Activated gamma-delta T cell (primary cell): ENCODE results near the gene MAST1.
"Not testable (repeated sequence)": the region's sequence is repeated elsewhere in the genome, so short reads cannot be mapped to it uniquely, and the experiment has no call there.

Experiments used
- DNase-seq: peaks from one replicate; lab custom pipeline; 2025; lab: John Stamatoyannopoulos, UW
- total RNA-seq, 2 donors: gene quantifications; one replicate each; lab custom pipeline; 2026; lab: John Stamatoyannopoulos, UW

Gene MAST1
- 0.10 to 0.44 reads per million in 2 donors for total RNA-seq

GRCh38 chr19:12838182-12838885 is at the start of gene MAST1:
TSS of gene MAST1 (plus strand) at chr19:12838515. CDS start at chr19:12838573, 58 bp downstream.
- peak; percentile 35 for DNase-seq

GRCh38 chr19:12788682-12789097 is 49.6 kb upstream of the MAST1 start:
- no peak for DNase-seq

GRCh38 chr19:12789098-12789903 is 49.0 kb upstream of the MAST1 start:
- no peak for DNase-seq

GRCh38 chr19:12789904-12790619 is 48.3 kb upstream of the MAST1 start:
- DNase-seq: peak; percentile 95

GRCh38 chr19:12790628-12791344 is 47.5 kb upstream of the MAST1 start:
- DNase-seq: no peak

GRCh38 chr19:12791345-12792050 is 46.8 kb upstream of the MAST1 start, which contains the start of gene JUNB:
TSS of gene JUNB (plus strand) at chr19:12791486. CDS start at chr19:12791772, 286 bp downstream.
- peak; percentile 97 for DNase-seq

GRCh38 chr19:12792051-12792852 is 46.1 kb upstream of the MAST1 start:
- DNase-seq: peak; percentile 63

GRCh38 chr19:12792853-12793289 is 45.4 kb upstream of the MAST1 start:
- no peak for DNase-seq

GRCh38 chr19:12793290-12794195 is 44.8 kb upstream of the MAST1 start:
- peak; percentile 99 for DNase-seq

GRCh38 chr19:12794196-12794941 is 43.9 kb upstream of the MAST1 start:
- no peak for DNase-seq

GRCh38 chr19:12794971-12795381 is 43.3 kb upstream of the MAST1 start:
- no peak for DNase-seq

- no peak for DNase-seq
Observed at GRCh38 chr19:12796146-12797071, 41.9 kb upstream of the MAST1 start.

GRCh38 chr19:12797141-12797587 is 41.2 kb upstream of the MAST1 start:
- DNase-seq: no peak

- not testable (repeated sequence) for DNase-seq
Observed at GRCh38 chr19:12797607-12798006, 40.7 kb upstream of the MAST1 start.

GRCh38 chr19:12799742-12800465 is 38.4 kb upstream of the MAST1 start:
- no peak for DNase-seq

- no peak for DNase-seq
Observed at GRCh38 chr19:12800466-12800770, 37.9 kb upstream of the MAST1 start.
